Measurements from ENCODE around the gene HAPSTR1.
"Not testable (repeated sequence)": the region's sequence is repeated elsewhere in the genome, so short reads cannot be mapped to it uniquely, and the experiment has no call there.

HAPSTR1 gene

GRCh38 chr16:9058211-9058610 is 33.2 kb upstream of the HAPSTR1 start:
- H3K4me3 ChIP-seq (ENCODE audit: low read length) = no peak overlapping the region
- TF ChIP-seq ZNF274 (IDR thresholded peaks at IDR 0.05; ENCODE audit: low read depth, low read length) = no peak

GRCh38 chr16:9060225-9060624 is 31.2 kb upstream of the HAPSTR1 start:
- H3K4me3 ChIP-seq (ENCODE audit: low read length) = no peak overlapping the region
- no peak for TF ChIP-seq ZNF274 (IDR thresholded peaks at IDR 0.05; ENCODE audit: low read depth, low read length)

- TF ChIP-seq ZNF274 (IDR thresholded peaks at IDR 0.05; ENCODE audit: low read depth, low read length) = no peak
- H3K4me3 ChIP-seq (ENCODE audit: low read length) = no peak overlapping the region; the same call in 1 of the 2 replicates
Observed at GRCh38 chr16:9061358-9061813, 30.1 kb upstream of the HAPSTR1 start.

DNA sequence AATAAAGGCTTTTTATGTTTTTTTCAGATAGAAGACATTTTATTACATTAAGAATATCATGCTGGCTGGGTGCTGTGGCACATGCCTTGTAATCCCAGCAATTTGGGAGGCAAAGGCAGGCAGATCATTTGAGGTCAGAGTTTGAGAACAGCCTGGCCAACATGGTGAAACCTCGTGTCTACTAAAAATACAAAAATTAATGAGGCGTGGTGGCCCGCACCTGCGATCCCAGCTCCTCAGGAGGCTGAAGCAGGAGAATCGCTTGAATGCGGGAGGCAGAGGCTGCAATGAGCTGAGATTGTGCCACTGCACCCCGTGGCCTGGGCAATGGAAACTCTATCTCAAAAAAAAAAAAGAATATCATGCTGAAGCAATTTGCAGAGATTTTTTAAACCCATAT is 29.1 kb upstream of the HAPSTR1 start:
- no peak overlapping the region for H3K4me3 ChIP-seq (ENCODE audit: low read length)
- TF ChIP-seq ZNF274 (IDR thresholded peaks at IDR 0.05; ENCODE audit: low read depth, low read length) = no peak

DNA sequence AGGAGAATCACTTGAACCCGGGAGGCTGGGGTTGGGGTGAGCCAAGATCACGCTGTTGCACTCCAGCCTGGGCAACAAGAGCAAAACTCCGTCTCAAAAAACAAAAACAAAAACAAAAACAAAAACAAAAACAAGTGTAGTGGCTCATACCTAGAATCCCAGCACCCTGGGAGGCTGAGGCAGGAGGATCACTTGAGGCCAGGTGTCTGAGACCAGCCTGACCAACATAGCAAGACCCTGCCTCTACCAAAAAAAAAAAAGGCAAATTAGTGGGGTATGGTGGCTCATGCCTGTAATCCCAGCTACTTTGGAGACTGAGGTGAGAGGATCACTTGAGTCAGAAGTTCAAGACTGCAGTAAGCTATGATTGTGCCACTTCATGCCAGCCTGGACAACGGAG is 26.4 kb upstream of the HAPSTR1 start:
- no peak overlapping the region for H3K4me3 ChIP-seq (ENCODE audit: low read length)
- TF ChIP-seq ZNF274 (IDR thresholded peaks at IDR 0.05; ENCODE audit: low read depth, low read length) = no peak

- TF ChIP-seq ZNF274 (IDR thresholded peaks at IDR 0.05; ENCODE audit: low read depth, low read length) = no peak
- H3K4me3 ChIP-seq (ENCODE audit: low read length) = no peak overlapping the region
Observed at GRCh38 chr16:9068886-9069285, 22.6 kb upstream of the HAPSTR1 start.

- TF ChIP-seq ZNF274 (IDR thresholded peaks at IDR 0.05; ENCODE audit: low read depth, low read length) = no peak
- H3K4me3 ChIP-seq (ENCODE audit: low read length) = no peak overlapping the region
Observed at GRCh38 chr16:9070254-9070653, 21.2 kb upstream of the HAPSTR1 start.

- no peak for TF ChIP-seq ZNF274 (IDR thresholded peaks at IDR 0.05; ENCODE audit: low read depth, low read length)
- no peak overlapping the region for H3K4me3 ChIP-seq (ENCODE audit: low read length)
Observed at GRCh38 chr16:9071377-9071776, 20.1 kb upstream of the HAPSTR1 start.

GRCh38 chr16:9072806-9073341 is 18.6 kb upstream of the HAPSTR1 start:
- no peak for TF ChIP-seq ZNF274 (IDR thresholded peaks at IDR 0.05; ENCODE audit: low read depth, low read length)
- H3K4me3 ChIP-seq (ENCODE audit: low read length) = peak overlapping the region; percentile 15; the same call in 1 of the 2 replicates

DNA sequence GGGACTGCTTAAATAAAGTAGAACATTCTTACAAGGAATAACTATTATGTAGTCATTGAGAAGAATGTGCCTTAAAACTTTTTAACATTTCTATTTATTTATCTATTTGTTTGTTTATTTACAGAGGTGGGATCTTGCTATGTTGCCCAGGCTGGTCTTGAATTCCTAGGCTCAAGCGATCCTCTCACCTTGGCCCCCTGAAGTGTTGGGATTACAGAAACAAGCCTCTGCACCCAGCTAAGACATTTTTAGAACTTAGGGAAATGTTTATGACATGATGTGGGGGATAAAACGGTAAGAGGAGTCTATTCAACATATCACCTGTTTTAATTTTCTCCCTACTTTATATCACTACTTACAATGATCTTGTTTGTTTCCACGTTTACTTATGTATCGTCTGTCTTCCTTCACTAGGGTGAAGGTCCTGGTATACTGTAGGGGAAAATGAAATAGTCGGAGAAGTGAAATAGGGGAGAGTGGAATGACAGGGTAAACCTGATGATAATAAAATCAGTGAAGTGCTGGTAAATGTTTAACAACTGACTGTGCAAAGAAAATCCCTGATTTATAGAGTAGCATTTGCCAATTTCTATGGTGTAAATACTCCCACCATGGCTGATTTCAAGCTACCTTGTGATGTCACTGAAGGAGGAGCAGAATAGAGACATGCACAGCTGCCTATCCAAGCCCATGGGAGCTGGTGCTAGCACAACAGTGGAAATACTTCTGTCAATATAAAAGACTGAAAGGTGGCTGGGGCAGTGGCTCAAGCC is 16.0 kb upstream of the HAPSTR1 start:
- TF ChIP-seq ZNF274 (IDR thresholded peaks at IDR 0.05; ENCODE audit: low read depth, low read length) = no peak
- H3K4me3 ChIP-seq (ENCODE audit: low read length) = no peak overlapping the region

DNA sequence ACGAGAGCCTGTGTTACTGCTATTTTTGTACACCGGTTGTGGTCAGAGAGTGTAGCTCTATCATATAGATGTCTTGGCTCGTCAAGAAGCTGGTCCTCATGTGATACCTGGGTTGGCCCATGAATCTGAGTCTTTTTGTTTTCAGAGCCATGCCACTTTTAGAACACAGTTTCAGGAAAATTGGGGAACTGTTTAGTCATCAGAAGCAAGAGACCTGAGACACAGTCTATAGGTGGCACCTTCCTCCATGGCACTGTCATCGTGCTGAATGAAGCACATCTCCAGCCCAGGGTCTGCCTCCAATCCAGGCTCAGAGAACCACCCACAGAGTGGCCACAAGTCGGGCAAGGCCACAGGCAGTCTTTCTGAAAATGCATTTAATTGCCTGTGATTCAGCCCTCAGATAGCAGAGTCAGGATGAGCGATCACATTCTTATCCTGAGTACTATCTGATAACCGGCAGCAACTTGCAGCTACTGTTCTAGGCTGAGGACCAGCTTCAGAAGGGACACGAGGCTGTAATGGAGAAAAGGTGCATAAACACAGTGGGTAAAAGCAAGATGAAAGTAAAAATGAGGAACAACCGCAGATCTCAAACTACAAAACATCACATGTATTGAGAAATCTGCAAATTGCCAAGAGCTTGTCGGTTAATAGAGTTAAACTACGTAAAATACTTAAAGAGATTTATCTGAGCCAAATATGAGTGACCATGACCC is 14.2 kb upstream of the HAPSTR1 start:
- no peak for TF ChIP-seq ZNF274 (IDR thresholded peaks at IDR 0.05; ENCODE audit: low read depth, low read length)
- H3K4me3 ChIP-seq (ENCODE audit: low read length) = no peak overlapping the region

- H3K4me3 ChIP-seq (ENCODE audit: low read length) = not testable (repeated sequence)
Observed at GRCh38 chr16:9078467-9079429, 12.7 kb upstream of the HAPSTR1 start.

DNA sequence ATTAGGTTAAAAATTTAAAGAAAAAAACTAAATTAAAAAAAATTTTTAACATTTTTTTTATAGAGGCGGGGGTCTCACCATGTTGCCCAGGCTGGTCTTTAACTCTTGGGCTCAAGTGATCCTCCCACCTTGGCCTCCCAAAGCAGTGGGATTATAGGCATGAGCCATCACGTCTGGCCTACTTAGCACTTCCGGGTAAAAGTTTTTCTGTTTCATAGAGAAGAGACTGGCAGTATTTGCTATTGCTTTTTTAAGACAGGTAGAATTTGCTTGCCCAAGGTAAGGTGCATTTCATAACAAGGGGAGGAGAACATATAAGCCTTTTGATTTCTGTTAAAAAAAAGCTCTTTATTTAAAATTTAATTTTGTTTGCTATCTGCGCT is 12.0 kb upstream of the HAPSTR1 start:
- no peak for TF ChIP-seq ZNF274 (IDR thresholded peaks at IDR 0.05; ENCODE audit: low read depth, low read length)
- H3K4me3 ChIP-seq (ENCODE audit: low read length) = no peak overlapping the region

GRCh38 chr16:9081158-9081557 is 10.3 kb upstream of the HAPSTR1 start:
- no peak overlapping the region for H3K4me3 ChIP-seq (ENCODE audit: low read length)
- no peak for TF ChIP-seq ZNF274 (IDR thresholded peaks at IDR 0.05; ENCODE audit: low read depth, low read length)

Data from GM08714 (cell line).